ENCODE measurements around the gene DIDO1.

The DIDO1 gene

DNA sequence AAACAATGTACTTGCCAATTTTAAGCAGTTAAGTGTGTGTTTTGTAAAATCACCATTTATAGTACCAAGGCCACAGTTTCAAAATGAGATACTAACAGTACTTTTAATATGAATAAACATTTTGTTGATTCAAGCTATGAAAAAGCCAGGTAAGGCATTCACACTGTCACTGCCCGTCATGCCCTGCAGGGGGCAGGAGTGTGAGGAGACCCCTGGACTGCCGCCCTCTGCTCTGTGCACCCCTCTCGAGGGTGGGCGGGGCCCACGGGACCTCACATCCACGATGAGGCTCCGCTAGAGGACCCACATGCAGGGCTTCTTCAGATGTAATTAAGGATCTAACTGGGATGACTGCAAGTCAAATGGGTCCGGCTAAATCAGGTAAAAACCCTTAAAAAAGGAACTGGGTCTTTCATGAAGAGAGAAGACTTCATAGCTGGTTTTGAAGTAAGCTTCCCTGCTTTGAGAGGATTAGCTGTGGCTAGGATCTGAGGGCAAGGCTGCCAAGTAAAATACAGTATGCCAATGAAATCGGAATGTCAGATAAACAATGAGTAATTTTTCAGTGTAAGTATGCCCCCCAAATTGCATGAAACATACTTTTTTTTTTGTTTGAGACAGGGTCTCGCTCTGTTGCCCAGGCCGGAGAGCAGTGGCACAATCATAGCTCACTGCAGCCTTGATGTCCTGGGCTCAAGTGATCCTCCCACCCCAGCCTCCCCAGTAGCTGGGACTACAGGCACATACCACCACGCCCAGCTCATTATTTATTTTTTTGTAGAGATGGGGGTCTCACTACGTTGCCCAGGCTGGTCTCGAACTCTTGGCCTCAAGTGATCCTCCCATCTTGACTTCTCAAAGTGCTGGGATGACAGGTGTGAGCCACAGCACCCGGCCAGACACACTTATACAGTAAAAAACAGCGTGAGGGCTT, 18.7 kb downstream of the DIDO1 start:
- DNase-seq: no peak

DNA sequence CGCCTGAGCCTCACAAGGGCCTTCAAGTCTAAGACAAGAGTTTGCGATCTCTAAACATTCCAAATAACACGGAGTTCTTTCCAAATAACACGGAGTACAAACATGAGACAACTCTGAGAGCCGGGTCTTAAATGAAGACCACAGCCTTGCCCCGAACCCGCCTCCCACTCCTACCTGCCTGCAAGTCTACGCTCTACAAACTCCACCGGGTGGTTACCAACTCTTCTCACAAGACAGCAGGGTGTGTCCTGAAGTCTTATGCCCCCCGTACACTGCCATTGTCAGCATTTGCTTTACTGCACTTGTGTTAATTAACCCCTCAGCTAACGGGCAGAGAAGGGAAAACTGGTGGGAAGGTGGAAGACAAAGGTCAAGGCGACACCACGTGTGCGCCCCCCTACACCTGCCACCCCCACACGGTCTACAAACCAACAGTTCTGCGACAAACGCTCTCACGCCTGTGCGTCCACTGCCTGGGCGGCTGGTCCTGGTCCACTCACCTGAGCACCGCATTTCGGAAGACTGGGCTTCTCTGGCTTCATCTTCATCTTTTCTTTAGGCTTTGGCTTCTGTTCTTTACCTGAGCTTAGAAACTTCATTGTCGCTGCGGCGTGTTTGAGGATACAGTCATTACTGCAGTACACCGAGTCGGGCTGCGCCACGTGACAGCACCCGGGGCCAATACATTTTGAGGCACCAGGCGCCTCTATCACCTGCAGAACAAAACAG, 19.5 kb downstream of the DIDO1 start:
- no peak for DNase-seq

DNA sequence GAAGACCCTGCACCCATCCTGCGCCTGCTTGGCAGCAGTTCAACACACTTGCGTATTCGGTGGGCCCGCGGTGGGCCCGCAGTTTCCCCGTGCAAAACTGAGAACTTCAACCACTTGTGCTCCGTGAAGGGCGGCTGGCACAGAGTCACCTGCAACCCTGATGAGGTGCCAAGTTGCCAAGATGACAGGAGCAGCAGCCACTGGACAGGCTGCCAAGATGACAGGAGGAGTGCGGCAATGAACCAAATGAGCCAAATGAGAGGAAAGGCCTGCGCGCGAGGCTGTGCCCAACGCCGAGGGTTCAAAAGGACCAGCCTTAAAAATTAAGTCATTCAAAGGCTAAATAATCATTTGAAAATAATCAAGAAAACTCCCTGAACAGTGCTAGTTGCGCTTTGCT, 20.1 kb downstream of the DIDO1 start:
- DNase-seq: no peak

DNA sequence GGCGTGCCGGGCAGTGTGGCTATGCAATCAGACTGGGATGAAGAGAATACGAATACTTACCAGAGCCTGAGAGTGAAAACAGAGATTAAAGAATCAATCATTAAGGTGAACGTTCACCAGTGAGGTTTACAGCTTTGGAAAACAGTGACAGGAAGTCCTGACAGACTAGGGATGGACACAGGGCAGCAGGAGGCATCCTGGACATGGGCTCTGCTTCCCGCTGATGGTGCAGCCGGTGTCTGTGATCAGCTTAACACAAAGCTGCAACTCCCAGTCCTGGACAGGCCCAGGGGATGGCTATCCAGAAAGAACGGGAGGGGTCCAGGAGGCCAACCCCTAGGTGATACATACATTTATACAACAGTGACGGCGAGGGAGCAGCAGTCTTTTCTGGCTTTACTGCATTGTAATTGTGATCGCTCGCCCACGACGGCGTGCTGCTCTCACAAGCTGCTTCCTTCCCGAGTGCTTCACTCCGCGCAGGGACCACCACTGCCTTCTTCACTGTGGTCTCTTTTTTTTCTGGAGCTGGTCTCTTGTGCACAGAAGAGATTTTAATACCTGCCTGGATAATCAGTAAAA, 20.7 kb downstream of the DIDO1 start:
- DNase-seq: no peak

DNA sequence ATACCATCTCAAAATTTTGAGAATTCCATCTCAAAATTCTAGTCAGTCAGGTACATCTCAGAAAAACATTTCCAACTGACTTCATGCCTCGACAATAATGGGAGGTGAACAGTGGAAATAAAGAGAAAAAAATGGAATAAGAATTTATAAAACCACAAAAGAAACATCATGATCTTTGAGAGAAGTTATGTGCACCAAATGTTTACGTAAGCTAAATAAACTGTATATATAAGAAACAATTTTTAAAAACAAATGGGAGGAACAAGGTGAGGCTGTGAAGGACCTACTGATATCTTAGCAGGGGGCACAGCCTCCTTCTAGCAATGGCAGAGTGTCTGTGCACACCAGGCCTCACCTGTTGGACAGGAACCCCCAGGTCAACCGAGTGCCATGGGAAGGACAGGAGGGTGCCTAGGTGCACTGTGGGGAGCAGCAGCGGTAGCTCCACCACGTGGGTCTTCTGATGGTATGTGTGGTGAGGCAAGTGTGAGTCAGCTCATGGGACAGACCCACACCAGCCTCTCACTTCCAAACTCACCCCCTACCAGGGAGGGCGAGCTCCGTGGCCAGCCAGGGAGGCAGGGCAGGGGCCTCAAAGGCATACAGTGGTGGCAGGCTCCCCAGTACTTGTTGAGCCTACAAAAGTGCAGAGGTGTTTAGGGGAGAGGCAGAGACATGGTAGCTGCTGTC, 23.2 kb downstream of the DIDO1 start:
- DNase-seq: no peak

DNA sequence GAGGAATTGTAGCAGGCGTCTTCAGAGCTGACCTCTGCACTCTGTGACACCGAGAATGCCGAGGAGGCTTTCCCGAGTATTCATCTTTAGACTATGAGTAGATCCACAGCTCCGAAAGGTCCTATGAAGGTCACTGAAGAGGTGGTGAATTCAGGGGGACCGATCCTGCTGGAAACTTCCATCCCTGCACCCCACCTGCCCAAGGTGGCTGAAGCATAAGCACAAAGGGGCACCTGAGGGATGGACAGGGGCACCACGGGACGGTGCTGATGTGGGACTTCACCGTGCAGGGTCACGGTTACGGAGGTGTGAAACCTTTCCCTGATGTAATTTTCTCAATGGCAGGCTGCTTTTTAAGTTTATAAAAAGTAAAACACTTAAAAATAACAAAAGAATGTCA, 24.4 kb downstream of the DIDO1 start:
- no peak for DNase-seq

DNA sequence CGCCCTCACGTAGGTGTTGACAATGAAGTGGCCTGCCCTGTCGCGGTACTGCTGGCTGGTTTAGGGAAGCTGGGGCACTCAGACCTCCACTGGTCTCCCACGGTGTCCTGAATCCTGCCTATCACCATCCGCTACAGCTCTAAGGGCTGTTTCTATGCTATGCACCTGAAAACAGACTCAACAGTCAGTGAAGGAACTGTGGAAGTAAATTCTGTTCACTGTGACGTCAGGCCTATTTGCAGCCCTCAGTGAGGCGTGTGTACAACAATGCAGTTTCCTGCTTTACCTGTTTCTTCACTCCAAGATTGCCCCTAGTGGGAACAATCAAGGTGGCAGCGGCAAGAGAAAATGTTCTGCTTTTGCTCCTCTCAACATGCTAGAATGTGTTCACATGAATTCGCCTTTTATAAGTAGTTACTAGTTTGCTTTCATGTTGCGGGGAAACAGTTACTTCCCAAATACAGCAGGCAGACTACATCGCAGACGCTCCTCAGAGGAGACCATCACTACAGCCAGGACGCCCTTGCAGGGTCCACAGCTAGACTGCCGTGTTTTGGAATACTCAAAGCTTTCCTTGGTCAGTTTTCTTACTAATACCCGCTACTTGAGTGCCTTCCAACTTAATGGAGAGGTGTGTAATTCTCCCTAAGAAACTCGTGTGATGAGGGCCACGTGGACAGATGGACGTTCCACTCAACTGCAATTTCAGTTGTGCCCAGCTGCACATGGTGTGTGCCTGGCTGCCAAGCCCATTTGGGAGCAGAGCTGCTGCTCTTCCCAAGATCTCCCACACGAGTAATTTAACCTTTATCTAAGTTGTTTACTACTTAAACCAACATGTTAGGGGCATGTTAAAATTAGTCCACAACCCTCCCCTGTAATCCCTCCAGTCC, 25.4 kb downstream of the DIDO1 start:
- DNase-seq: peak; percentile 25

DNA sequence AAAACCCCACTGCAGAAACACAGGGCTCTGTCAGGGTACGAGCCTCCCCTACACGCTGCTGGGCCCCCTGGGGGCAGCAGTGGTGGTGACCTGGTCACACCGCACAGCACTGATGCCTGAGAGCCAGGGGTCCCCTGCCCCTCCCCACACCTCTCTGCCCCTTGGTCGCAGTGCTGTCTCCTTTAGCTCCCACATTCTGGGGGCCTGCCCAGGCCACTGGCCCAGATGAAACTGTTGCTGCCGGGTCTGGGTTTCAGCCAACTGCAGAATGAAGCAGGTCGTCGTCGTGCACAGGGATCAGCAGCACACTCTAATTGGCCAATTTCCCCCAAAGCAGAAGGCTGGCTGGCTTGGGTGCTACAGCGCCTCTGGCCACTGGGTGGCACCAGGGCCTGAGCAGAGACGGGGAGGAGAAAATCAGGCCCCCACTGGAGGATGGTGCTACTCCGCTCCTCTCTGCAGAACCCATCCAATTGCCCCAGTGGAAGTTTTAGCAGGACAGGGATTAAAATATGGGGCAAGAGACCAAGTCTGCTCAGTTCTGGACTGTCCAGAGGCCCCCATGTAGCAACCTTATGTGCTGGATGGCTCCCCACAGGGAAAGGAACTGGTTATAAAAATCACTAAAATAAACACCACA, 26.1 kb downstream of the DIDO1 start:
- peak; percentile 46 for DNase-seq

DNA sequence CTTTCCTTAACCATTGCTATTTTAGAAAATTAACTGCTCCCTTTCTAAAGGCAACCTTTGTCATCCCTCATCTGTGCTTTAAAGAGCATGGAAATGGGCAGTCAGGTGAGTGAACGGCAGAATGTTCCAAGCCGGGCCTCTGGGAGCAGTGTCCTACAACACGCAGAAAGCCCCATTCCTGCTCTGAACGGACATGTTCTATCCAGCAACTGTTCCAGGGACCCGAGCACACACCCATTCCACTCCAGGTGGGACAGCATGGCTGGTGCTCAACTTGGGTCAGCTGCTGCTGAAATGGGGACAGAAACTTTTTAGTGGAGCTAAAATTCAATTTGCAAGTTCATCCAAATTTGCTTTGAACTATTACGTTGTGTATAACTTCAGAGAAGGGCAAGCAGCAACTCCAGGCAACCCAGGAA, 26.7 kb downstream of the DIDO1 start:
- DNase-seq: no peak

DNA sequence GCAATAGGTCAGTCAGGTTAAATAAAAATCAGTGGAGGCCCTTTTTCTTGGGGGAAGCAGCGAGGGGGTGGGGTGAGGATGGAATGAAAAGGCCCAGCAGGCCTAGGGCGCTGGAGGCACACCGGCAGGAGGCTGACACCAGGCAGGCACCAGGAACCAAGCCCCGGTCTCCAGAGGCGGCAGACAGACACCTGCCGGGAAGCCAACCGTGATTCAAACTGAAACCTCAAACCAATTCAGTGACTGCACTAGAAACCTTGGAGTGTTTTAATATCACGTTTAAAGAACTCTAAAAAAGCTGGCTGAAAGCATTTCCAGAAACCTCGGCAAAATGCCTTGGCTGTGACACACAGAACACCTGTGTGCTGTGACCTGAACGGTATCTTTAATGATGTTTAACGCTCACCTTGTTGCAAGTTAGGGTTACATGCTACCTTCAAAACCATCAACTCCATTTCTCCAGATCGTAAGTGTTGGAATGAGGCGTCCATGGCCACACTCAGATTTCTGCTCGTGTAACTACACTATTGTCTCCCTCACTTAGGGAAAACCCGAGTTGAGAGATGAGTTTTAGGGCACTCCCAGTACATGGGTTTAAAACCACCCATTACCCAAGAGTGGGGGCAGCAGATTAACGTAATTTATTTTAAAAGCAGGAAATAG, 27.2 kb downstream of the DIDO1 start:
- DNase-seq: peak; percentile 45

DNA sequence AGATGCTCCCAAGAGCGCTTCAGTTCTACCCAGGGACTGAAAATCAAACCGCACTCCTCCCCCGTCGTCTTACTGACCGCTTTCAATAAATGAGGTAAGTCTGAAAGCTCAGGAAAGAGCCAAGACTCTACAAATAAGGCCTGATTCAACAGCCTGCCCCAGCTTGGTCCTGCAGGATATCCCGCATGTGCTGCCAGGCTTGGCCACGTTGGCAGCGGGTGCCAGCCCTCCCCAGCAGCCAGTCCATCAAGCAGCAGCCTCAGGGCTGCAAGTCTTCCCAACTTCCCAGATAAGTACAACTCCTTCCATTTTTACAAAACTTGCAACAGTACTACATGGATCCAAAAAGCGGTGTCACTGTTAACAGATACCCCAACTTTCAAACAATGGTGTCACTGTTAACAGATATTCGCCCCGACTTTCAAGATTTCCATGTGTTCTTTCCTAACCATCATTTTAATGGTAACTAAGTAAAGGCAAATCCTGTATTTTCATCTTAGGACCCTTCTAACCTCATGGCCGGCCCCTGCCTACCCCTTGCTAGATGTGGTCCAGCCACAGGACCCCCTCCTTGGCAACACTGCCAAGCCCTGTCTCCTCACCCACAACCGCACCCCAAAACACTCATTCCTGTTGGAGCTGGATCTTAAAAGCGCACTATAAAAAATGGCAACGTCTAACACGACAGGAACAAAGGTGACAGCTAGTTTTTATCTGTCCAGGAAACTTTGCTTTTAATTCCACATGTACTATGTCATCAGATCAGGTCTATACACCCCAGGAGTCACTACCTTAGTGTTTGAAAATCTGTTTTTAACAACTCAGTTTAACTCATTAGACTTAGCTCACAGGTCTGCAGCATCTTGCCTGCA, 28.0 kb downstream of the DIDO1 start:
- no peak for DNase-seq

DNA sequence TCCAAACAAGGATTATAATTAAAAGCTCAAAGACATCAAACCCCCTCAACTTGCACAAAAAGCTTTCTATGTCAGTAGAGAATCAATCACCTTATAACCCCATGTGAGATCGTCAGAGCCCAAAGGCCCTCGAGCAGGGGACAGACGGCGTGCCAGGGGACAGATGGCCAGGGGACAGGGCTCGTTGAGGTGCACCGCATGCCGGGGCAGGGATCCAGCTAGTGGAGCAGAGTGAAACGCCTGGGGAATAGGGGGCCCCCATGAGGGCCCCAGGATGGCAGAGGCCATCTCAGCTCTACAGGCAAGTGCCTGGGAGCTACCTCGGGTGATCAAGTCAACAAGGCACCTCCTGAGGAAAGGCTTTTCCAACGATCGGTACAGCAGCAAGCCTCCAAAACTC, 28.6 kb downstream of the DIDO1 start:
- no peak for DNase-seq

DNA sequence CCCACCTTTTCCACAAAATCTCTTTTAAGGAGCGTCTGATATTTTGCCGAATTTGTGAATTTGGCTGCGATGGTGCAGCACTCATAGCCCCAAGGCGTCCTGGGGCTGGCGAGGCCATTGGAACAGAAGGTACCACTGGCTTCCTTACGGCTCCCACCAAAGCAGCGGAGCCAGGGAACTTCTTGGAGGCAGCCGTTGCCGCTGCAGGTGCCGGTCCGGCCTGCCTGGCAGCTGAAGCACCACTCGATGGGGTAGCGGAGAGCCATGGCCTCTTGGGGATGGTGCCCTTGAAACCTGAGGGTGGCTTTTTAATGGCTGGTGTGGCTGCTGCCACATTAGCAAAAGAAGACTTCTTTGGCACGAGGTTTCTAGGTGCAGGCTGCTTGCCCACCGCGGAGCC, 29.8 kb downstream of the DIDO1 start:
- DNase-seq: peak; percentile 83

DNA sequence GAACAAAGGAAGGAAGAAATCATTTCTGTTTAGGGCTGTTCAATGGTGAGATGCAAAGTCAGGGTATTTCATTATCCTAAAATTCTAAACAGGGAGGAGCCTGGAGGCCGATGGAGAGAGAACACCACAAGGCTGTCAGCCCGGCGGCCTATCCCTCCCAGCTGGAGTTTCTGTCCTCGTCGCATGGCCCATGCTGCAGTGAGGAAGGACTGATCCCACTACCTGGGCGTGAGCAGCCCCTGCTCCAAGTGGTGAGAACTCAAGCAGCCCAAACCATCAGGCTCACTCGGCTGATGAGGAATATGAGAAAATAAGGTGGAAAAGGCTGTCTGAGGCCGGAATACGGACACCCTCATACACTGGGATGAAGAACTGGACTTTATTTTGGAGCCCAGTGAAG, 30.8 kb downstream of the DIDO1 start:
- no peak for DNase-seq

DNA sequence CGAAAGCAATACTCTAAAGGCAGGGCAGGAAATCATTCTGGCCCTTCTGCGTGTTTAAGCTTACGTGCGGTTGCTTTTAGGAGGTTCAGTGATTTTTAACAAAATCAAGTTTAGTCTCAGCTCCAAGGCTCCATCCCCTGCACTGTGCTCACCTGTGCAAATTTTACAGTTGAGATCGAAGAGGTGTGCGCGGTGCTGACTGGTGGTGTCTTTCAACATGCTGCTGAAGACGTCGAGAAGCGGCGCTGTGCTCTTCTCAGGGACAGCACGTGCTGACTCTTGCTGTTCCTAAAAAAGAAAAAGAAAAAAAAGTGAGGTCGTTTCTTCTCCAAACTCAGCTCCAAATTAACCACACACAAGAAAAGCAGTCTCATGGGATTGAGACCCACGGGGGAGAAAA, 32.0 kb downstream of the DIDO1 start:
- DNase-seq: no peak

DNA sequence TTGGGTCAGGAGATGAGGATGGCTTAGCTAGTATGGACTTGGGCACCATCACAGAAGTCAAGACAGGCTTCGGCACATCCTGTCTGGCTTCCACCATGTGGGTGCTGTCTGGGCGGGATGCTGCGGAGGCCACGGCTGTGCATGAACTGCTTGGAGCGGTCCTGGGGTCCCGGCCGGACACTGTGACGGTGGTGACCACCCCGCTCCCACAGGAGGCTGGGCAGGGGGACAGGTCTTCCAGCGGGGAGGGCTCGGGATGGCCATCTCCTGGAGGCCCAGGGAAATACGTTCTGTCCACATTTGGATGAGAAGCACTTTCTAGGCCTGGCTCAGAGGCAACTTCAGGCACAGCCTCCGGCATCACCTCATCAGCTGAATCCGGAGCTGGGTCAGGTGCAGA, 32.6 kb downstream of the DIDO1 start:
- no peak for DNase-seq

DNA sequence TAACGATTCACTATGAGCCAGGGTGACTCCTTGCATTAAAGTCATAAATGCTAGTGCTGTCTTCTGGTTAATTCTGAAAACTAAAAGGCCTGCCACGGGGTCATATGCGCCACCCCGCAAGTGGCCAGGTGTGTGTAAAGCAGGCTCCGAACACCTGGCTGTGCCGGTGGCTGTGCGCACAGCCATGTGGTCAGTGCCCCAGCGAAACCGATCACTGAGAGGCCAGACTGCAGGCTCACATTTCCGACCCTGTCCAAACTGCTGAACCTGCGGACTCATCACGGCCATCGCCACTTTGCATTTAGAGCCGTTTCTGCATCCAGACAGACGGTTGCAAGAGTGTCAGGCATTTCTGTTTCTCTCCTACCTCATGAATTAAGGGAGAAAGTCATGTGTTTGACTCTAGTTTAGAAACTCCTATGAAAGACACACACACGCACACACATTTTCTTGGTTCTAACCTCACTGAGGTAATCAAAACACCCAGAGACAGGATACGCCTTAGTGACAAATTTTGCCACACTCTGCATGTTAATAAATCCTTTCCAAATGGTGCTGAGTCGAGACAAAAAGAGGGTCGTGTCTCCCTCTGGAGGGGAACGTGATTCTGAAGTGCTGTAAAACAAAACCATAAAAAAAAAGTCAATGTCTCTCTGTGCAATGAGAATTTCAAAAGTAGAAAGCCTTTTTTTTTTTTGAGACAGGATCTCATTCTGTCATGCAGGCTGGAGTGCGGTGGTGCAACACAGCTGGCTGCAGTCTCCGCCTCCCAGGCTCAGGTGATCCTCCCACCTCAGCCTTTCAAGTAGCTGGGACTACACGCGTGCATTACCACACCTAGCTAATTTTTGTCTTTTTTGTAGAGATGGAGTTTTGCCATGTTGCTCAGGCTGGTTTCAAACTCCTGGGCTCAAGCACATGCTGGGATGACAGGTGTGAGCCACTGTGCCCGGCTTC, 33.7 kb downstream of the DIDO1 start:
- DNase-seq: no peak

DNA sequence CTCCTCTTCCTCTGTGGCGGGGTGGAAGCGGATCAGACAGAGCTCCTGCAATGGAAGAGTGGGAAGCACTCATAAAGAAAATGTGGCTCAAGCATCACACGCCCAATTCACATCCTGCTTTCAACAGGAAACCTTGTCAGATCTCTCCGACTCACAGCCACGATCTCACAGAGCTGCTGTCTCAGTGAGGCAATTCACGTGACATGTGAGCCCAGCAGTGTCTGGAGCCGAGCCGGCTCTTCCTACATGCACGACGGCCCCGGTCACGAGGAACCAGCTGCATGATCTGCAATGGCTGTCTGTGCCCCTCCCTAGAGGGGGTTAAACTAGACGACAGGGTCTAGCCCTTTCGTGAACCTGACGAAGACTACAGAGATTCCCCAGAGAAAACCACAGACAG, 35.2 kb downstream of the DIDO1 start:
- DNase-seq: no peak

DNA sequence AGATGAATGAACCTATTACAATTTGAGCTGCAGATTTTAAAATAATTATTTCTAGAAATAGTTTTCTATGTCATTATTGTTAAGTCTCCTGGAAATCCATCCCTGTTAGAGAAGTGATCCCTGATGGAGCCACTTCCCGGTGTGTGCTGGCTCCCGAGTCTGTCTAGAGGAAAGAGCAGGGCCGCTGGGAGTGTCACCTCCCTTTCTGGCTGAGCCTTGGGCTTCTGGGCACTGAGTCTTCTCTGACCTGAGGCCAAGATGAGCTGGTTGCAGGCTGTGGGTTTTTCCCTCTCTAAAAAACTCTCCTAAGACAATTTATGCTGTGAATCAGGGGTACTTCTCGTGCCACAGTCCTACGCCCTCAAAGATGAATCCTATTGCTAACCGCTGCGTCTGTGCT, 35.9 kb downstream of the DIDO1 start:
- no peak for DNase-seq

Measured in DMS79 (cell line).